IMR-90 (cell line): ENCODE results near the gene ERP27. TPM values are rescaled to one million over a fixed set of nuclear protein-coding genes. Genes with fewer than 3 reads are reported as not detected.
A peak's percentile ranks its signal among the peaks of the same experiment; 100 is the strongest.

Experiments
- ATAC-seq: fragments of 200-7000 bp; cut with Tn5 transposase; 2 replicates; pipeline ENCODE4 v1.9.1; 2020; ENCODE audit warnings: low read depth, mild to moderate bottlenecking, moderate library complexity
- BruUV-seq: library from RNA; stranded (reverse); fragments of 400-500 nt; replicated peaks from 2 replicates; lab custom pipeline; 2021; lab: Mats Ljungman, UMichigan
- CTCF ChIA-PET: fragments of 300-600 bp; formaldehyde crosslinking; extraction: SDS; loops from one replicate; lab custom pipeline; 2021; ENCODE audit warnings: antibody characterized with exemption; lab: Yijun Ruan, JAX
- POLR2A ChIA-PET: fragments of 300-600 bp; sonication (Branson Sonifier 250); formaldehyde crosslinking; loops from one replicate; lab custom pipeline; 2022; ENCODE audit warnings: antibody characterized with exemption; ENCODE audit not compliant: unreplicated experiment; lab: Charles Lee
- DNase-seq: peaks from one replicate; pipeline ENCODE4 v3.0.0; 2013
- H2AFZ ChIP-seq: replicated peaks from 2 replicates; pipeline ENCODE3; 2013; ENCODE audit warnings: low read length, mild to moderate bottlenecking; ENCODE audit not compliant: poor library complexity
- H2AK5ac ChIP-seq: 2 replicates; pipeline ENCODE4 v1.6.1; 2013; ENCODE audit warnings: low read depth, low read length, inconsistent platforms
- H2AK9ac ChIP-seq: replicated peaks from 2 replicates; pipeline ENCODE3; 2013; ENCODE audit warnings: mild to moderate bottlenecking, low read depth, low read length, moderate library complexity; ENCODE audit not compliant: poor library complexity
- H2BK120ac ChIP-seq: 2 replicates; pipeline ENCODE4 v1.6.1; 2013; ENCODE audit warnings: low read depth, low read length, inconsistent platforms
- H2BK15ac ChIP-seq: 3 replicates; pipeline ENCODE4 v1.6.1; 2013; ENCODE audit warnings: low read depth, low read length, inconsistent platforms
- H2BK20ac ChIP-seq: 2 replicates; pipeline ENCODE4 v1.6.1; 2013; ENCODE audit warnings: low read depth, mild to moderate bottlenecking, inconsistent platforms, low read length, moderate library complexity
- H2BK5ac ChIP-seq: 2 replicates; pipeline ENCODE4 v1.6.1; 2013; ENCODE audit warnings: mild to moderate bottlenecking, low read depth, low read length, inconsistent platforms; ENCODE audit not compliant: poor library complexity, severe bottlenecking
- H3K14ac ChIP-seq: replicated peaks from 2 replicates; pipeline ENCODE4 v1.6.1; 2013; ENCODE audit warnings: low read depth, low read length, inconsistent platforms
- H3K18ac ChIP-seq: 2 replicates; pipeline ENCODE4 v1.6.1; 2013; ENCODE audit warnings: low read depth, low read length, control low read depth
- H3K23ac ChIP-seq: 2 replicates; pipeline ENCODE4 v1.6.1; 2013; ENCODE audit warnings: low read depth, low read length, inconsistent platforms
- H3K27ac ChIP-seq: 2 replicates; pipeline ENCODE4 v1.5.1; 2013; ENCODE audit warnings: mild to moderate bottlenecking, control low read depth, low read length; ENCODE audit not compliant: insufficient read depth
- H3K27me3 ChIP-seq: 2 replicates; pipeline ENCODE4 v1.6.1; 2013; ENCODE audit warnings: low read length; ENCODE audit not compliant: control insufficient read depth, insufficient read depth
- H3K36me3 ChIP-seq: 2 replicates; pipeline ENCODE4 v1.6.1; 2013; ENCODE audit warnings: low read length, mixed read lengths; ENCODE audit not compliant: control insufficient read depth, insufficient read depth
- H3K4ac ChIP-seq: 2 replicates; pipeline ENCODE4 v1.6.1; 2013; ENCODE audit warnings: low read depth, low read length, inconsistent platforms
- H3K4me1 ChIP-seq: 2 replicates; pipeline ENCODE4 v1.6.1; 2013; ENCODE audit warnings: low read length, mixed read lengths; ENCODE audit not compliant: control insufficient read depth, insufficient read depth
- H3K4me2 ChIP-seq: 2 replicates; pipeline ENCODE4 v1.6.1; 2013; ENCODE audit warnings: low read depth, mild to moderate bottlenecking, control low read depth, low read length, moderate library complexity
- H3K4me3 ChIP-seq: 2 replicates; pipeline ENCODE4 v1.5.1; 2013; ENCODE audit warnings: low read depth, mild to moderate bottlenecking, control low read depth, low read length, moderate library complexity; ENCODE audit not compliant: insufficient read depth
- H3K56ac ChIP-seq: 2 replicates; pipeline ENCODE4 v1.6.1; 2013; ENCODE audit warnings: low read length, inconsistent platforms; ENCODE audit not compliant: insufficient read depth; ENCODE audit errors: extremely low read depth
- H3K79me1 ChIP-seq, 2 experiments: 2 replicates each; pipeline ENCODE4 v1.6.1; 2013; ENCODE audit warnings: low read length in 2 of 2, inconsistent platforms in 1 of 2, low read depth in 1 of 2
- H3K9ac ChIP-seq: 2 replicates; pipeline ENCODE4 v1.6.1; 2013; ENCODE audit warnings: low read depth, low read length, control low read depth
- H3K9me1 ChIP-seq: 2 replicates; pipeline ENCODE4 v1.6.1; 2013; ENCODE audit warnings: low read length, inconsistent platforms; ENCODE audit not compliant: insufficient read depth
- H3K9me3 ChIP-seq: 2 replicates; pipeline ENCODE4 v1.6.1; 2013; ENCODE audit warnings: low read length; ENCODE audit not compliant: control insufficient read depth, insufficient read depth
- H4K20me1 ChIP-seq: 2 replicates; pipeline ENCODE4 v1.6.1; 2013; ENCODE audit warnings: low read length, inconsistent platforms; ENCODE audit not compliant: insufficient read depth
- H4K5ac ChIP-seq: 2 replicates; pipeline ENCODE4 v1.6.1; 2013; ENCODE audit warnings: mild to moderate bottlenecking, low read depth, low read length, control low read depth
- H4K8ac ChIP-seq, 2 experiments: 2 replicates each; pipeline ENCODE4 v1.6.1; 2013; ENCODE audit warnings: low read depth in 2 of 2, low read length in 2 of 2, control low read depth in 1 of 2, inconsistent platforms in 1 of 2
- H4K91ac ChIP-seq: 2 replicates; pipeline ENCODE4 v1.6.1; 2013; ENCODE audit warnings: low read depth, low read length, inconsistent platforms; ENCODE audit not compliant: insufficient read depth
- BHLHE40 ChIP-seq: fragments of 150-350 bp; IDR thresholded peaks from 2 replicates; pipeline ENCODE4 v1.6.1; 2016; ENCODE audit warnings: mild to moderate bottlenecking, low read depth, low read length
- CEBPB ChIP-seq: IDR thresholded peaks from 2 replicates; pipeline ENCODE4 v1.6.1; 2012; ENCODE audit warnings: low read depth, low read length, improper control_type of control experiment
- CHD1 ChIP-seq: IDR thresholded peaks from 2 replicates; pipeline ENCODE4 v1.6.1; 2012; ENCODE audit warnings: low read depth, low read length, improper control_type of control experiment
- CTCF ChIP-seq: conservative IDR thresholded peaks from 2 replicates; pipeline ENCODE4 v1.5.1; 2012; ENCODE audit warnings: mild to moderate bottlenecking, low read depth, low read length, improper control_type of control experiment
- ELK1 ChIP-seq: fragments of 150-350 bp; IDR thresholded peaks from 2 replicates; pipeline ENCODE4 v1.6.1; 2016; ENCODE audit warnings: low read depth, mild to moderate bottlenecking, low read length, moderate library complexity, borderline replicate concordance
- FOS ChIP-seq: fragments of 150-350 bp; IDR thresholded peaks from 2 replicates; pipeline ENCODE4 v1.6.1; 2016; ENCODE audit warnings: low read depth, low read length
- MAFK ChIP-seq: IDR thresholded peaks from 2 replicates; pipeline ENCODE4 v1.6.1; 2012; ENCODE audit warnings: low read depth, low read length, improper control_type of control experiment
- MAZ ChIP-seq: IDR thresholded peaks from 2 replicates; pipeline ENCODE4 v1.6.1; 2012; ENCODE audit warnings: low read depth, mild to moderate bottlenecking, low read length, improper control_type of control experiment, moderate library complexity, borderline replicate concordance
- MXI1 ChIP-seq: IDR thresholded peaks from 2 replicates; pipeline ENCODE4 v1.6.1; 2012; ENCODE audit warnings: low read depth, mild to moderate bottlenecking, low read length, moderate library complexity, borderline replicate concordance
- NFE2L2 ChIP-seq: fragments of 150-350 bp; IDR thresholded peaks from 2 replicates; pipeline ENCODE4 v1.6.1; 2016; ENCODE audit warnings: low read depth, mild to moderate bottlenecking, low read length
- POLR2A ChIP-seq: IDR thresholded peaks from 2 replicates; pipeline ENCODE4 v1.6.1; 2012; ENCODE audit warnings: mild to moderate bottlenecking, low read depth, low read length
- RAD21 ChIP-seq: IDR thresholded peaks from 2 replicates; pipeline ENCODE4 v1.6.1; 2012; ENCODE audit warnings: low read length, improper control_type of control experiment
- RCOR1 ChIP-seq: IDR thresholded peaks from 2 replicates; pipeline ENCODE4 v1.6.1; 2012; ENCODE audit warnings: mild to moderate bottlenecking, low read length, improper control_type of control experiment; ENCODE audit not compliant: insufficient replicate concordance
- RFX5 ChIP-seq: IDR thresholded peaks from 2 replicates; pipeline ENCODE4 v1.8.0; 2012; ENCODE audit warnings: low read depth, mild to moderate bottlenecking, low read length, moderate library complexity
- SMC3 ChIP-seq: fragments of 150-350 bp; IDR thresholded peaks from 2 replicates; pipeline ENCODE4 v1.6.1; 2016; ENCODE audit warnings: low read depth, mild to moderate bottlenecking, antibody characterized with exemption, low read length, moderate library complexity
- USF2 ChIP-seq: fragments of 150-350 bp; IDR thresholded peaks from 2 replicates; pipeline ENCODE4 v1.6.1; 2017; ENCODE audit warnings: mild to moderate bottlenecking, antibody characterized with exemption, low read length, low read depth
- WGBS, 2 experiments: methylation state at CpG; one replicate each; pipeline versions ENCODE4 v1.1.5 to v1.1.7; 2013; ENCODE audit warnings: missing lambda C conversion rate in 2 of 2; ENCODE audit not compliant: insufficient read length in 1 of 2; ENCODE audit errors: extremely low coverage in 2 of 2; 5-methylcytosine and 5-hydroxymethylcytosine counted together
- dilution Hi-C: fragments of 300-500 bp; cut with HindIII; formaldehyde crosslinking; loops from one replicate; pipeline ENCODE4 v1.14.3; 2018; ENCODE audit warnings: low sequenced_read_pairs; ENCODE audit not compliant: unreplicated experiment
- in situ Hi-C: fragments of 300-500 bp; cut with MboI; formaldehyde crosslinking; loops from 3 replicates; pipeline ENCODE4 v1.14.3; 2019; ENCODE audit warnings: low sequenced_read_pairs, inconsistent platforms, mixed read lengths
- intact Hi-C: fragments of 100-400 bp; cut with micrococcal nuclease; formaldehyde crosslinking; loops from 2 replicates; pipeline ENCODE4 v1.10.0; 2022
- polyA plus RNA-seq, 3 experiments: library from polyadenylated mRNA; depleted of rRNA; stranded (reverse); fragments of >200 nt; gene quantifications; 2 replicates each; pipeline ENCODE4 v1.2.3, GENCODE V29; 2012; ENCODE audit warnings: low replicate concordance in 1 of 3
- total RNA-seq: library from RNA; depleted of rRNA; stranded (reverse); fragments of >200 nt; gene quantifications from 2 replicates; pipeline ENCODE4 v1.2.3, GENCODE V29; 2012

The ERP27 gene
- total and polyA plus RNA-seq, 2 of the 4 experiments (the other 2 are of a cell fraction): not detected

GRCh38 chr12:14893506-14894250 is 44.7 kb downstream of the ERP27 start:
- dilution Hi-C loops (no loop called here), in situ Hi-C loops (no loop called here), intact Hi-C loops (no loop called here)
- POLR2A ChIA-PET: no interaction called here
- H2AK5ac ChIP-seq: no peak overlapping the region
- H3K14ac ChIP-seq: no peak overlapping the region
- H3K4me2 ChIP-seq: no peak overlapping the region
- peak overlapping the region; percentile 2; the same call in 1 of the 2 replicates for H3K18ac ChIP-seq
- no peaks in the 10 kb centered on the region for H3K79me1 ChIP-seq
- H4K20me1 ChIP-seq: no peaks in the 10 kb centered on the region
- no CpG with 5 or more reads among the region's 5 CpGs for WGBS, 2 experiments
- BruUV-seq: no TSS peak
- H3K4me3 ChIP-seq: no peak overlapping the region
- no peak overlapping the region for H3K9ac ChIP-seq
- no peaks in the 10 kb centered on the region for H3K9me1 ChIP-seq
- H3K9me3 ChIP-seq: no peaks in the 10 kb centered on the region
- H3K56ac ChIP-seq: no peak overlapping the region
- no peaks in the 10 kb centered on the region for H3K36me3 ChIP-seq
- peak; percentile 55 for ATAC-seq
- CTCF ChIA-PET: no interaction called here
- no peak overlapping the region for H3K4ac ChIP-seq
- peaks cover 3% of the 10 kb centered on the region for H3K27me3 ChIP-seq
- TF ChIP-seq RAD21 (no peak), CTCF (no peak), POLR2A (no peak), FOS (no peak), MAFK (no peak), MXI1 (no peak), CEBPB (no peak), RCOR1 (no peak), MAZ (no peak), ELK1 (no peak), USF2 (no peak), CHD1 (no peak), NFE2L2 (no peak), BHLHE40 (no peak), SMC3 (no peak), RFX5 (no peak)
- no peak overlapping the region for H4K8ac ChIP-seq
- no peak overlapping the region for H3K23ac ChIP-seq
- no peak overlapping the region for H2AFZ ChIP-seq
- no peak overlapping the region for H2BK120ac ChIP-seq
- H2BK15ac ChIP-seq: no peak overlapping the region
- no peak overlapping the region for H4K5ac ChIP-seq
- H3K4me1 ChIP-seq: peaks cover 2% of the 10 kb centered on the region
- no peak overlapping the region for H2AK9ac ChIP-seq
- H2BK20ac ChIP-seq: no peak overlapping the region
- H4K91ac ChIP-seq: no peak overlapping the region
- H2BK5ac ChIP-seq: no peak overlapping the region
- H3K27ac ChIP-seq: no peak overlapping the region
- DNase-seq: peak; percentile 4
